CD4-positive, alpha-beta memory T cell (primary cell): ENCODE measurements around the gene ROBO1. TPM values are rescaled to one million over a fixed set of nuclear protein-coding genes. Genes with fewer than 3 reads are reported as not detected.

Source experiments
- CTCF ChIA-PET: fragments of 350-600 bp; sonication (Branson Sonifier 250); formaldehyde crosslinking; loops from one replicate; lab custom pipeline; 2021; ENCODE audit warnings: inconsistent platforms; ENCODE audit not compliant: partially characterized antibody; lab: Charles Lee
- POLR2A ChIA-PET: fragments of 350-600 bp; sonication (Branson Sonifier 250); formaldehyde crosslinking; loops from one replicate; lab custom pipeline; 2021; ENCODE audit not compliant: partially characterized antibody; lab: Charles Lee
- DNase-seq, 5 donors: peaks; one replicate each; pipeline versions ENCODE4 v3.0.0 to v3.0.0-alpha.2; 2020 to 2022; ENCODE audit warnings: mixed read lengths in 1 of 5
- H3K27ac ChIP-seq: one replicate; pipeline ENCODE4 v1.7.0; 2013; ENCODE audit warnings: low read depth, low read length
- H3K27me3 ChIP-seq: 2 replicates; pipeline ENCODE4 v1.7.0; 2013; ENCODE audit warnings: mild to moderate bottlenecking, low read length, moderate library complexity; ENCODE audit not compliant: insufficient read depth
- H3K36me3 ChIP-seq: 2 replicates; pipeline ENCODE4 v1.7.0; 2013; ENCODE audit warnings: mild to moderate bottlenecking, low read length, moderate library complexity; ENCODE audit not compliant: insufficient read depth
- H3K4me1 ChIP-seq: 2 replicates; pipeline ENCODE4 v1.7.0; 2013; ENCODE audit warnings: mild to moderate bottlenecking, low read length, moderate library complexity; ENCODE audit not compliant: insufficient read depth
- H3K4me3 ChIP-seq, 2 donors: one replicate each; pipeline ENCODE4 v1.7.0; 2013; ENCODE audit warnings: low read length in 2 of 2, mild to moderate bottlenecking in 1 of 2
- H3K9me3 ChIP-seq, 2 donors: one replicate each; pipeline ENCODE4 v1.7.0; 2013; ENCODE audit warnings: low read length in 2 of 2, control low read depth in 1 of 2; ENCODE audit not compliant: control insufficient read depth in 1 of 2
- H3K27ac Mint-ChIP-seq, 7 donors: one replicate each; pipeline ENCODE4 v1.8.0; 2020 to 2021; ENCODE audit warnings: mixed read lengths in 7 of 7, mild to moderate bottlenecking in 6 of 7, inconsistent platforms in 3 of 7, moderate library complexity in 3 of 7
- H3K27me3 Mint-ChIP-seq, 2 donors: one replicate each; pipeline ENCODE4 v1.8.0; 2020 to 2021; ENCODE audit warnings: mixed read lengths in 2 of 2
- H3K36me3 Mint-ChIP-seq, 2 donors: one replicate each; pipeline ENCODE4 v1.8.0; 2020 to 2021; ENCODE audit warnings: mixed read lengths in 2 of 2, inconsistent platforms in 1 of 2, mild to moderate bottlenecking in 1 of 2
- H3K4me1 Mint-ChIP-seq, 4 donors: one replicate each; pipeline ENCODE4 v1.8.0; 2020 to 2021; ENCODE audit warnings: mixed read lengths in 4 of 4, mild to moderate bottlenecking in 1 of 4
- H3K4me3 Mint-ChIP-seq, 8 donors: one replicate each; pipeline ENCODE4 v1.8.0; 2020 to 2021; ENCODE audit warnings: mixed read lengths in 8 of 8, mild to moderate bottlenecking in 7 of 8, moderate library complexity in 6 of 8, inconsistent platforms in 3 of 8
- H3K9me3 Mint-ChIP-seq, 8 donors: one replicate each; pipeline ENCODE4 v1.8.0; 2020 to 2021; ENCODE audit warnings: mixed read lengths in 8 of 8, mild to moderate bottlenecking in 5 of 8, inconsistent platforms in 3 of 8, moderate library complexity in 1 of 8
- intact Hi-C: fragments of 100-400 bp; cut with micrococcal nuclease; formaldehyde crosslinking; loops from one replicate; pipeline ENCODE4 v1.15.1; 2023
- polyA plus RNA-seq, 2 donors: library from polyadenylated mRNA; unstranded; fragments of 300-500 nt; fragmentation: Illumina TruSeq; gene quantifications; one replicate each; pipeline ENCODE4 v1.2.3, GENCODE V29; 2021
- total RNA-seq, 2 experiments: library from RNA; stranded (reverse); gene quantifications; one replicate each; pipeline ENCODE4 v1.2.3, GENCODE V29; 2021

Gene ROBO1
- total and polyA plus RNA-seq, 4 experiments from 2014 or later: not detected

DNA sequence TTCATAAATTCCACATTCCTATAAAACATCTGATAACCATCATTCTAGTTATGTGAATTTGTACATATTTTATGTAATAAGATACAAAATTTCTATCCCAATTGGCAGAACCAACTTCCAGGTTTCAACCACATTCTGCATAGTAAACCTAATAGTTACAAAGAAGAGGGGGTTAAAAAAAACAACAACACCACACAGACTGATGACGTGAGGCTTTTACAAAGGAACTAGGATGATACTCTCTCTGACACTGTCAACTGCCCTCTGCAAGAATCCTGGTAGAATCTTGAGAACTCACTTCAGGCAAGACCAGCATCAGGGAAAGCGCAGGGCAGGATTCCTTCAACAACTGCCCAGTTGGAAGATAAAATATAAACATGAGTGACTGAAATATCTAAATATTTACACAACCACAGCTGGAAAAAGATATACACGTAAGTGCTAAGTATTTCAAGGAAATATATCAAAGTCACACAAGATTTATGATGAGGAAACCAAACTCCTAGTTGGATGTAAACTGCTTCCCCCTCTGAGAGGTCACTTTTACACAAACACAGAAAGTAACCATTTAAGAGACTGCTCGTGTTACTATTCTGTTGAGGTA, 816.4 kb downstream of the ROBO1 start:
- POLR2A ChIA-PET: no interaction called here
- intact Hi-C loops: no loop called here

DNA sequence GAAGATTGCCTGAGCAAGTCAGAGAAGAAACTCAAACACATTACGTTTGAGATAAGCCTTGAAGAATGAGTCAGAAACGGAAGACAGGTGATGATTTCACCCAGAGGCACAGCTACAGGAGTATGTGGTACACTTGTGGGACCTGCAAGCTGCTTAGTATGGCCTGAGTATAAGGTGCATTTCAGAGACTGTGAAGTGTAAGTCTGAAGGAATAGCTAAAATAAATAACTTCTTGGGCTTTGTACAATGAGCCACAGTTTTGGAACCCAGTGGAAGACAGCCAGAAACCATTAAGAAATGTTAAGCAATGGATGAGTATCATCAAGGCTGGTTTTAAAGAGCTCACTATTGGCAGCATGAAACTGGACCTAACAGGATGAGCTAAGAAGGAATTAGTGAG, 826.2 kb downstream of the ROBO1 start:
- Histone ChIP-seq H3K4me1 (no peaks in the 10 kb centered on the region), H3K36me3 (no peaks in the 10 kb centered on the region), H3K27me3 (no peaks in the 10 kb centered on the region), H3K27ac (no peak overlapping the region), H3K9me3 (no peaks in the 10 kb centered on the region), H3K4me3 (no peak overlapping the region)
- Mint-ChIP-seq H3K9me3 (peaks cover 0 to 28% (median 14%) of the 10 kb centered on the region in 8 donors), H3K27me3 (no peaks in the 10 kb centered on the region), H3K27ac (peak overlapping the region in 1 of 7 donors; percentile 10), H3K4me1 (no peaks in the 10 kb centered on the region), H3K36me3 (no peaks in the 10 kb centered on the region), H3K4me3 (no peak overlapping the region)
- ChIA-PET CTCF (no interaction called here), POLR2A (no interaction called here)
- intact Hi-C loops: no loop called here
- no peak for DNase-seq

More for the DNA sequence above, 816.4 kb downstream of the ROBO1 start:
- no peak overlapping the region for H3K27ac Mint-ChIP-seq
- H3K4me3 Mint-ChIP-seq: no peak overlapping the region
- no peaks in the 10 kb centered on the region for H3K27me3 Mint-ChIP-seq
- no peak for DNase-seq
- H3K9me3 ChIP-seq: no peaks in the 10 kb centered on the region
- H3K36me3 Mint-ChIP-seq: no peaks in the 10 kb centered on the region
- CTCF ChIA-PET: no interaction called here
- no peaks in the 10 kb centered on the region for H3K27me3 ChIP-seq
- H3K9me3 Mint-ChIP-seq: peaks cover 0 to 10% (median 5%) of the 10 kb centered on the region in 8 donors
- H3K36me3 ChIP-seq: no peaks in the 10 kb centered on the region
- no peak overlapping the region for H3K27ac ChIP-seq
- H3K4me1 Mint-ChIP-seq: no peaks in the 10 kb centered on the region
- H3K4me1 ChIP-seq: no peaks in the 10 kb centered on the region
- no peak overlapping the region for H3K4me3 ChIP-seq

DNA sequence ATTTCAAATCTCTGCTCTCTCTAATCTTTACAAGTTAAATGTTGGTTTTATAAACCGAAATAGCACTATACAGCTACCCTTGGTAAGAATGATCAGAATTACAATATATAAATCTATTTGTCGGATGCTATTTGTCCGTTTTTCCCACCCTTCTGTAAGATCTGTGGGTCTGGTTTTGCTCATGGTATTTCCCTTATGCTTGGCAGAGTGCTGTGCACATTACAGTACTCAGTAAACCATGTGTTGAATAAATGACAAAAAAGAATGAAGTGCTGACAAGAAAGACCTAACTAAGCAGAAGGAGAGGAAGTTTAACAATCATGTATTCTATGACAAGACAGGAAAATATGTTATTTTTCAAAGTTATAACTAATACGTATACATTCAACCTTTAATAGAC, 827.2 kb downstream of the ROBO1 start:
- POLR2A ChIA-PET: no interaction called here

DNA sequence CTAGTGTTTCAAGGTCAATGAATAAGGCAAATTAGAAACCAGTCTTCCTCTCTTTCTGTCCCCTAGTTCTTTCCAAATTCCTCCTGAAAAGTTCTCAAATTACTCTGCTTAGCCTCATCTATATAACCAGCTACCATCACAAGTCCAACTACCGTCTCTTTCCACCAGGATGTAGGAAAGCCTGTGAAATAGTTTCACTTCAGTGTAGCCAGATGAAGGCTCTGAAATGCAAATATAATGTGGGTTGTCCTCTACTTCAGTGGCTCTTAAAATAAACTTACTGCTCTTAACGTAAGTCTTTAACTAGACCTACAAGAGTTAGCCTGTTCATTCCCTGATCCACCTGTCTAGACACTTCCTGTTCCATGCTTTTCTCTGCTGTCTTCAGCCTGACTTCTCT, 827.7 kb downstream of the ROBO1 start:
- no peaks in the 10 kb centered on the region for H3K4me1 ChIP-seq
- no peaks in the 10 kb centered on the region for H3K27me3 ChIP-seq
- intact Hi-C loops: no loop called here
- H3K36me3 ChIP-seq: no peaks in the 10 kb centered on the region
- no peak overlapping the region for H3K4me3 ChIP-seq
- H3K36me3 Mint-ChIP-seq: no peaks in the 10 kb centered on the region
- ChIA-PET CTCF (no interaction called here), POLR2A (no interaction called here)
- H3K4me1 Mint-ChIP-seq: no peaks in the 10 kb centered on the region
- H3K27ac Mint-ChIP-seq: peak overlapping the region in 1 of 7 donors; percentile 10
- H3K9me3 ChIP-seq: no peaks in the 10 kb centered on the region
- no peak for DNase-seq
- peaks cover 1 to 22% (median 9%) of the 10 kb centered on the region in 8 donors for H3K9me3 Mint-ChIP-seq
- H3K27ac ChIP-seq: no peak overlapping the region
- H3K4me3 Mint-ChIP-seq: no peak overlapping the region
- H3K27me3 Mint-ChIP-seq: no peaks in the 10 kb centered on the region

More for the DNA sequence above, 827.2 kb downstream of the ROBO1 start:
- Mint-ChIP-seq H3K27ac (no peak overlapping the region), H3K9me3 (peaks cover 1 to 22% (median 10%) of the 10 kb centered on the region in 8 donors), H3K4me3 (no peak overlapping the region), H3K4me1 (no peaks in the 10 kb centered on the region), H3K27me3 (no peaks in the 10 kb centered on the region), H3K36me3 (no peaks in the 10 kb centered on the region)
- H3K27ac ChIP-seq: no peak overlapping the region
- no peaks in the 10 kb centered on the region for H3K36me3 ChIP-seq
- no peak for DNase-seq
- CTCF ChIA-PET: no interaction called here
- no peaks in the 10 kb centered on the region for H3K4me1 ChIP-seq
- intact Hi-C loops: no loop called here
- H3K4me3 ChIP-seq: no peak overlapping the region
- H3K27me3 ChIP-seq: no peaks in the 10 kb centered on the region
- H3K9me3 ChIP-seq: no peaks in the 10 kb centered on the region

DNA sequence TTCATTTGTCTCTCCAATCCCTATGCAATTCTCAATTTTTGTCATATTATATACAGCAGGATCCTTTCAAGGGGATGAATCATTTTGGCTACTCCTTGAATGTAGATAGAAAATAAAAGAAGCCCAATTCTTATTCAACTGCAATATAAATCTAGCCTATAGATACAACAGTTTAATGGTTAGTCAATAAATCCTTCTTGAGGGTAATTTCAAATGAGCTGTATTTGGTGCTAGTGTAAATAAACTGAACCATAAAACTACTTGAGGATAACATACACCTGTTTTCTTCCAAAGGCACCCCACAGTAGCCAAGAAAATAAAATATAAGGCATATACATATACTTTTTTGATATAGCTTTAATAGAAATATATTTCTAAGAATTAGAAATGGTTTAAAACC, 830.3 kb downstream of the ROBO1 start:
- Histone ChIP-seq H3K4me3 (no peak overlapping the region), H3K9me3 (no peaks in the 10 kb centered on the region), H3K27ac (no peak overlapping the region), H3K36me3 (no peaks in the 10 kb centered on the region), H3K4me1 (no peaks in the 10 kb centered on the region), H3K27me3 (no peaks in the 10 kb centered on the region)
- POLR2A ChIA-PET: no interaction called here
- Mint-ChIP-seq H3K36me3 (no peaks in the 10 kb centered on the region), H3K27me3 (no peaks in the 10 kb centered on the region), H3K9me3 (peaks cover 1 to 18% (median 8%) of the 10 kb centered on the region in 8 donors), H3K4me1 (no peaks in the 10 kb centered on the region), H3K27ac (no peak overlapping the region), H3K4me3 (no peak overlapping the region)
- intact Hi-C loops: no loop called here
- DNase-seq: no peak
- CTCF ChIA-PET: interaction anchor here (0.9 kb wide), 1 partner anchor 14 kb away, joined by 3 read pairs; no protein-coding TSS in a partner anchor

DNA sequence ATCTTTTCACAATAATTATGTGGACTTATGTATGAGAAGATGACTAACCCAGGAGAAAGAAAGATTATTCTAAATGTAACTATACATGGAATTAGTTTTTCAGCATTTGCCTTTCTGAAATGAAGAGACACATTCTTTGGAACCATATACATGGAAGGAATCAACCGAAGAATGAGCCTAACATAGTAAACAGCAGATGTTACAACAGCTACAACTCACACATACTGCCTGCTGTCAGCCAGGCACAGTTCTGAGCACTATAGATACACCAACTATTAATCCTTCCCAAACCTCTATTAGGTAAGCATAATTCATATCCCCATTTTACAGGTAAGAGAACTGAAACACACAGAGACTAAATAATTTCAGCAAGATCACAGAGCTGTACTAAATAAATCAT, 840.0 kb downstream of the ROBO1 start:
- Histone ChIP-seq H3K9me3 (no peaks in the 10 kb centered on the region), H3K4me1 (no peaks in the 10 kb centered on the region), H3K36me3 (no peaks in the 10 kb centered on the region), H3K27ac (no peak overlapping the region), H3K4me3 (no peak overlapping the region), H3K27me3 (no peaks in the 10 kb centered on the region)
- no peaks in the 10 kb centered on the region for H3K36me3 Mint-ChIP-seq
- no peak overlapping the region for H3K27ac Mint-ChIP-seq
- H3K9me3 Mint-ChIP-seq: peaks cover 3 to 21% (median 10%) of the 10 kb centered on the region in 8 donors
- ChIA-PET POLR2A (no interaction called here), CTCF (no interaction called here)
- intact Hi-C loops: no loop called here
- no peak for DNase-seq
- no peaks in the 10 kb centered on the region for H3K27me3 Mint-ChIP-seq
- H3K4me1 Mint-ChIP-seq: no peaks in the 10 kb centered on the region
- no peak overlapping the region for H3K4me3 Mint-ChIP-seq

DNA sequence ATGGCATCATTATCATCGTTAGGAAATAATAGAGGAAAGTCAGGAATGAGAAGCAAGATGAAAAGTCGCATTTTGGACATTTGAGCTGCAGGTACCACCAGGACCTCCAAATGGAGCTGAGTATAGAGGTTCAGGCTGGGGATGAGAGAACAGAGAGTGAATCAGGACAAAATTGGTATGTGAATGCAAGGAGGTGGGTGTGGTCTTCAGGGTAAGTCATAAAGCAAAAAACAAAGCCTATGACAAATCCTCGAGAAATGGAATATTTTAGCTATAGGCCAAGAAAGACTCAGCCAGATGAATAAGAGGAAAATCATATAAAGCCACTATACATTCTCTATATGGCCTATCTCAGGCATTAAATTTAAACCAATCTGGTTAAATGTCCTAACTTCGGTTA, 841.3 kb downstream of the ROBO1 start:
- ChIA-PET CTCF (no interaction called here), POLR2A (no interaction called here)
- no peak overlapping the region for H3K27ac Mint-ChIP-seq

More for the DNA sequence above, 841.3 kb downstream of the ROBO1 start:
- H3K27ac ChIP-seq: no peak overlapping the region
- Mint-ChIP-seq H3K9me3 (peaks cover 3 to 22% (median 10%) of the 10 kb centered on the region in 8 donors), H3K4me3 (no peak overlapping the region), H3K27me3 (no peaks in the 10 kb centered on the region), H3K36me3 (no peaks in the 10 kb centered on the region), H3K4me1 (no peaks in the 10 kb centered on the region)
- no peaks in the 10 kb centered on the region for H3K36me3 ChIP-seq
- H3K4me3 ChIP-seq: no peak overlapping the region
- DNase-seq: no peak
- intact Hi-C loops: no loop called here
- H3K27me3 ChIP-seq: no peaks in the 10 kb centered on the region
- H3K4me1 ChIP-seq: no peaks in the 10 kb centered on the region
- no peaks in the 10 kb centered on the region for H3K9me3 ChIP-seq
